ENCODE data around the gene TMEM244. TPM values are rescaled to one million over a fixed set of nuclear protein-coding genes. Genes with fewer than 3 reads are reported as not detected.
"Not testable (repeated sequence)": the region's sequence is repeated elsewhere in the genome, so short reads cannot be mapped to it uniquely, and the experiment has no call there.

TMEM244 gene
- total and polyA plus RNA-seq, 8 donors: not detected

DNA sequence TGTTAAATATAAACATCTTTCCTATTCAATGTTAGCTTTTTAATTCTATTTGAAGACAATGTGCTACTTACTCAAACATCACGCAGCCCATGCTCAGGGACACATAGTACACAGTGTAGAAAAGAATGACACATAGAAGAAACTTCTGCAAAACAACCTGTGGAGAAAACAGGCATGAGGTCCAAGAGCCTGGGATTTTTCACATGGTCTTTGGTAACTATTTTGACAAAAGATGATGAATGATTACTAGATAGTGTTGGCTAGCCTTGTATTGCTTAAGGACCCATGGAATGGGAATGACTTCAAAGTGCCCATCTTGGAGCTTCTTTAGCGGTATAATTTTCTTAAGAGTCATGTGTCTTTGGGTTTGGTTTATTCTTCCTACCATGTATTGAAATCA is 15.4 kb downstream of the TMEM244 start:
- H3K4me3 ChIP-seq: no peak overlapping the region
- no peak for DNase-seq
- WGBS, 5 donors: 86 to 96% (median 96%) methylated on average over 2 of the region's 2 CpGs
- H3K9me3 ChIP-seq: no peaks in the 10 kb centered on the region
- intact Hi-C loops (cut with DNase I; ENCODE audit: low total_unique reads): no loop called here
- H3K27me3 ChIP-seq: no peaks in the 10 kb centered on the region
- no peaks in the 10 kb centered on the region for H3K4me1 ChIP-seq
- no peak overlapping the region for H3K27ac ChIP-seq
- no peak for TF ChIP-seq CTCF (IDR thresholded peaks at IDR 0.05)
- TF ChIP-seq EP300 (IDR thresholded peaks at IDR 0.05): no peak
- no peak for TF ChIP-seq POLR2A (IDR thresholded peaks at IDR 0.05)
- no peak for TF ChIP-seq POLR2AphosphoS5 (IDR thresholded peaks at IDR 0.05)
- no peaks in the 10 kb centered on the region for H3K36me3 ChIP-seq

DNA sequence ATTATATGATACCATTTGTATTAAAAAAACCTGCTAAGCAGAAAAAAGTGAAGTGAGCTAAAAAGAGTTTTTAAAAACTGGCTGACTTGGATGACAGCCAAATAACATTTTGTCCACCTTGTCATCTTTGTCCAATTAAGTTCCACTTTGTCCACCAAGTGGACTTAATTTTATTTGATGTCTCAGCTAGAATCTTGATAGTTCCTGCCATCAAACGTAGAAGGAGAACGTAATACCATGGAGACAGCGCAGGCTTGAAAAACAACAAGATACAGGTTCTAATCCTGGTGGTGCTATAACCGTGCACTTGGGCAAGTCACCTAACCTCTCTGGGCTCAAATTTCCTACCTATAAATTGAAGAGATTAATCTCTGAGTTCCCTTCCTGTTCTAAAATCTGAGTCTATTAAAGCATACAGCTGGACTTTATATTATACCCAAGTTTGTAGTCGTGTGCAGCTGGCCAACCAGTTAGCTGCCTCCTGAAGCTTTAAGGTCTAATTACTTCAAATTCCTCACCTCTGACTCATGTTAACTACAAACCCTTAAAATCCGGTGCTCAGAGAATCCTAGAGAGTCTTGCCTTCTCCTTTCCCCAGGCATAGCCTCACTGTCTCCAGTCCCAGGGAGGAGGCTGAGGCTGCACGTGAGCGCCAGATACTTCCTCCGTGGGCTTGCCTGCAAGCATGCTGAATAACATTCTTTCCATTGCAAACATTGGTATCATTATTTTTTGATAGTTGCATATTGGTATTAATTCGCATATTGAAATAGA is 16.8 kb downstream of the TMEM244 start:
- 68 to 73% (median 69%) methylated on average over 10 of the region's 10 CpGs for WGBS, 5 donors
- no peak overlapping the region for H3K27ac ChIP-seq
- no peak overlapping the region for H3K4me3 ChIP-seq
- intact Hi-C loops (cut with DNase I; ENCODE audit: low total_unique reads): no loop called here
- no peak for DNase-seq
- H3K4me1 ChIP-seq: no peaks in the 10 kb centered on the region
- H3K9me3 ChIP-seq: no peaks in the 10 kb centered on the region
- H3K36me3 ChIP-seq: no peaks in the 10 kb centered on the region
- TF ChIP-seq EP300 (IDR thresholded peaks at IDR 0.05) (no peak), POLR2A (IDR thresholded peaks at IDR 0.05) (no peak), CTCF (IDR thresholded peaks at IDR 0.05) (no peak), POLR2AphosphoS5 (IDR thresholded peaks at IDR 0.05) (no peak)
- H3K27me3 ChIP-seq: no peaks in the 10 kb centered on the region

DNA sequence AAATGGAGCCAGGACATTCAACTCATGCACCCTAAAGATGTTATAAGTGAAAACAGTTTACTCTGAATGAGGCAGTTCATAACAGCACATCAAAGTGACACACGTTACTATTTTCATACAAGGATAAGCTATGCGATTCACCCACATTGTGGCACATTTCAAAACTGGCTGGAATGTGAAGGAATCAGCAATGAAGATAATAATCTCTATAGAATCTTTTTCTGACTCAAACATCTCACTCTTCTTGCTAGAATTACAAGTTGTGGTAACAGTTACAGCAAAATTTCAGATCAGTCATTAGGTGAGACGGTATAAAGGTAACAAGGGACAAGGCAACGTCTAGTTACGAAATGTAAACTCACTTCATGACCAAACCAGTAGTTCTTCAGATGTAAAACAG is 17.5 kb downstream of the TMEM244 start:
- Histone ChIP-seq H3K27ac (no peak overlapping the region), H3K27me3 (no peaks in the 10 kb centered on the region), H3K9me3 (no peaks in the 10 kb centered on the region), H3K4me1 (no peaks in the 10 kb centered on the region), H3K4me3 (no peak overlapping the region), H3K36me3 (no peaks in the 10 kb centered on the region)
- no peak for TF ChIP-seq POLR2A (IDR thresholded peaks at IDR 0.05)
- no peak for TF ChIP-seq POLR2AphosphoS5 (IDR thresholded peaks at IDR 0.05)
- TF ChIP-seq EP300 (IDR thresholded peaks at IDR 0.05): no peak
- DNase-seq: no peak
- intact Hi-C loops (cut with DNase I; ENCODE audit: low total_unique reads): no loop called here
- 72 to 81% (median 79%) methylated on average over 5 of the region's 5 CpGs for WGBS, 5 donors

- H3K36me3 ChIP-seq: no peaks in the 10 kb centered on the region
- DNase-seq: no peak
- intact Hi-C loops (cut with DNase I; ENCODE audit: low total_unique reads): no loop called here
- no peaks in the 10 kb centered on the region for H3K9me3 ChIP-seq
- TF ChIP-seq POLR2AphosphoS5 (IDR thresholded peaks at IDR 0.05): no peak
- no peak overlapping the region for H3K4me3 ChIP-seq
- H3K4me1 ChIP-seq: no peaks in the 10 kb centered on the region
- H3K27me3 ChIP-seq: no peaks in the 10 kb centered on the region
- no peak overlapping the region for H3K27ac ChIP-seq
These were observed 18.2 kb downstream of the TMEM244 start for GRCh38 chr6:129842881-129843409.

DNA sequence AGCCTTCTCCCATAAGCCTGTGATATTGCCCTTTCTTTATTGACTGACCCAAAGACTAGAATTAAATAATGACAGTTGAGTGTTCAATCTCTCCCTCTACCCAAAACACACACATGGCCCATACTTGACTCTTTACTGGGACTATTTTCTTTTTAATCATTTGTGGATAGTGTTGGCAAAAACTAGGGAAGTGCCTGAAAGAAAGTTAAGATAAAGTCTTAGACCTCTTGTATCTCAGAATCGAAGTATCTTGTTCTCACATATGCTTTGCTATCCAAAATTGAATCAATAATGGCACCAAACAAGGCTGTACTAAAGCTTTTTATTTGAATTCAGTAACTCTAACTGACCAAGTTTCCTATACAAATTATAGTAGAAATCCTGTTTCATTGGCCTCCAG is 19.0 kb downstream of the TMEM244 start:
- H3K9me3 ChIP-seq: no peaks in the 10 kb centered on the region
- no peaks in the 10 kb centered on the region for H3K36me3 ChIP-seq
- DNase-seq: no peak
- H3K27me3 ChIP-seq: no peaks in the 10 kb centered on the region
- no peaks in the 10 kb centered on the region for H3K4me1 ChIP-seq
- TF ChIP-seq POLR2AphosphoS5 (IDR thresholded peaks at IDR 0.05) (no peak), POLR2A (IDR thresholded peaks at IDR 0.05) (no peak), CTCF (IDR thresholded peaks at IDR 0.05) (no peak), EP300 (IDR thresholded peaks at IDR 0.05) (no peak)
- WGBS, 5 donors: 44 to 72% (median 68%) methylated on average over 1 of the region's 1 CpG
- H3K4me3 ChIP-seq: no peak overlapping the region
- intact Hi-C loops (cut with DNase I; ENCODE audit: low total_unique reads): no loop called here
- no peak overlapping the region for H3K27ac ChIP-seq

DNA sequence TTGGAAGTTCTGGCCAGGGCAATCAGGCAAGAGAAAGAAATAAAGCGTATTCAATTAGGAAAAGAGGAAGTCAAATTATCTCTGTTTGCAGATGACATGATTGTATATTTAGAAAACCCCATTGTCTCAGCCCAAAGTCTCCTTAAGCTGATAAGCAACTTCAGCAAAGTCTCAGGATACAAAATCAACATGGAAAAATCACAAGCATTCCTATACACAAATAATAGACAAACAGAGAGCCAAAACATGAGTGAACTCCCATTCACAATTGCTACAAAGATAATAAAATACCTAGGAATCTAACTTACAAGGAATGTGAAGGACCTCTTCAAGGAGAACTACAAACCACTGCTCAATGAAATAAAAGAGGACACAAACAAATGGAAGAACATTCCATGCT is 21.6 kb downstream of the TMEM244 start:
- 30 to 53% (median 48%) methylated on average over 1 of the region's 1 CpG for WGBS, 5 donors
- H3K4me3 ChIP-seq; intact Hi-C loops (cut with DNase I; ENCODE audit: low total_unique reads): not testable (repeated sequence)

More for the DNA sequence above, 21.6 kb downstream of the TMEM244 start:
- not testable (repeated sequence) for H3K27me3 ChIP-seq, H3K36me3 ChIP-seq, H3K4me1 ChIP-seq, H3K9me3 ChIP-seq, DNase-seq, H3K27ac ChIP-seq

Data from stomach (tissue), 9 donors.